Occipital lobe (tissue), 2 donors: Measurements from ENCODE around the gene KIF26B. TPM values are rescaled to one million over a fixed set of nuclear protein-coding genes. Genes with fewer than 3 reads are reported as not detected.

Experiments
- DNase-seq: peaks from one replicate; lab custom pipeline; 2025; lab: John Stamatoyannopoulos, UW
- total RNA-seq: library from RNA; depleted of rRNA; stranded (reverse); fragments of >200 nt; gene quantifications from one replicate; pipeline ENCODE4 v1.2.3, GENCODE V29; 2014

Gene KIF26B
- total RNA-seq, 1 donor from 2014 or later: 31.7 TPM

- DNase-seq: no peak
Measured at GRCh38 chr1:245678860-245679411, 524.2 kb downstream of the KIF26B start.

- DNase-seq: no peak
Measured at GRCh38 chr1:245679821-245680780, 525.3 kb downstream of the KIF26B start.

DNA sequence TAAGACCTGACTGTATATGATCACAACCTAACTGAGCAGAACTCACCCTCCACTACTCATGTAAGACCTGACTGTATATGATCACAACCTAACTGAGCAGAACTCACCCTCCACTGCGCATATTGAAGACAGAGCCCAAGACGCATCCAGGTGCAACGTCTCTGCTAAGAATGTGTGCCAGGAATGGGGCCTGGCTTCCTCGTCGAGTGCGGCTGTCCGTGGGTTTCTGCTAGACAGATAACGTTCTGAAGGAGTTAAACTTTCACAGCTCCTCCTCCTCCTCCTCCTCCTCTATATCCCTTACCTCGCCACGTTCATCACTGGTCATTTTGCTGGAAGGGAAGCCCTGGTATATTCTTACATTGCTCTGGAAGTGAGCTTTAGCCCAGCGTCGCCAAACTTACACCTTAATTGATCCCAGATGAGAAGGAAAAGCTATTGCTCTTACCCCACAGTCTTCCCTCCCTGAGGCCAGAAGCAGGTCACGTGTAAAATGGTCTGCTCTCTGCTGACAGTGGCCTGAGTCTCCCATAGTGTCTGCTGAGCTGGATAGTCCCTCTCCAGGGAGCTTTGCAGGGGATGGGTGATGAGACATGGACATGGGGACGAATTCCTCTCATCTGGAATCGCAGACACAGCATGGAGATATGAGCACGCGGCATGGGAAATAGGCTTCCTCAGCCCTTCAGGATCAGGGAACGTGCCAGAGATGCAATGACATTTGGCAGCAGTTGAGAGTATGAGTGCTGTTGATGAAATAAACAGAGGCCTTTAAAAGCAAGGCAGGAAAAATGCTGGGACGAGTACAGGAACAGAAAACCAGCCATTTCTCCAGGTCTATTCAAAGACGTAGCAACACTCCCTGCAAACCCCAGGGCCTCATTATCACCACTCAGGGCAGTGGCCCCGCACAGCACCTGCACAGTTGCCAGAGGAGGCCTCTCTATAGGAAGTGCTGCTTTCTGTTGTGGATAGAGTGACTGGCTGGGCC, 528.1 kb downstream of the KIF26B start:
- no peak for DNase-seq

DNA sequence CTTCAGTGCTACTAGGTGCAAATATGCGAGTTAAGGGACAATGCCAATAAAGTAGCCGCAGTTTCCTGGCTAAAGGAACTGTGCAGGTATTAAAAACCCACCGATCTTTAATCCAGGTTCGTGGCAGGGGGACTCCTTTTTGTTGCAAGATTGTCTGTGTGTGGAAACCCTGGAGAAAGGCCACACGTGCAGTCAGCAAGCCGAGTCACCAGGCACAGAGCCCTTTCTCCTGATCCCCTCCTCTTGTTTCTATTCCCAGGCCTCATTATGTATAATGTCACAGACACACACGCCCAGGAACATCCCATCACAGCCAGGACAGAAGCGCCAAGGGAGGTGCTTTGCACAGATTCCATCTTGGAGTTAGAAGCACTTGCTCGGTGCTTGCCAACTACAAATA, 528.9 kb downstream of the KIF26B start:
- DNase-seq: no peak

- DNase-seq: no peak
Measured at GRCh38 chr1:245684166-245684565, 529.4 kb downstream of the KIF26B start.

DNA sequence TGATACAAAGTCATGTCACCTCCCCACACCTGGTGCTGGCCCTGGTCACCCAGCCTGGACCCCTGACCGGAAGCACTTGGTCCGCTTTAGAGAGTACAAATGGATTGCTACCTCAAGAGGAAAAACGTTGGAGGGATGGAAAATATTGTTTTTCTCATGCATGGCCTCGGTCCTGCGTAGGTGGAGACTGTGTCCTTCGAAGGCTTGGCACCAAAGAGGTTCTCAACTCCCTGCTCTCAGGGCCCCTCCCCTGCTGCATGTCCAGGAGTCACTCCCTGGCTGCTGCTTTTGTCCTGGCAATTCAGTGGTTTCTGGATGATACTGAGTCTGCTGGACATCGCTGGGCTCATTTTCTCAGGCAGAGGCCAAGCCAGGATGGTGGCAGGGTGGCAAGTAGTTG, 529.8 kb downstream of the KIF26B start:
- DNase-seq: no peak

DNA sequence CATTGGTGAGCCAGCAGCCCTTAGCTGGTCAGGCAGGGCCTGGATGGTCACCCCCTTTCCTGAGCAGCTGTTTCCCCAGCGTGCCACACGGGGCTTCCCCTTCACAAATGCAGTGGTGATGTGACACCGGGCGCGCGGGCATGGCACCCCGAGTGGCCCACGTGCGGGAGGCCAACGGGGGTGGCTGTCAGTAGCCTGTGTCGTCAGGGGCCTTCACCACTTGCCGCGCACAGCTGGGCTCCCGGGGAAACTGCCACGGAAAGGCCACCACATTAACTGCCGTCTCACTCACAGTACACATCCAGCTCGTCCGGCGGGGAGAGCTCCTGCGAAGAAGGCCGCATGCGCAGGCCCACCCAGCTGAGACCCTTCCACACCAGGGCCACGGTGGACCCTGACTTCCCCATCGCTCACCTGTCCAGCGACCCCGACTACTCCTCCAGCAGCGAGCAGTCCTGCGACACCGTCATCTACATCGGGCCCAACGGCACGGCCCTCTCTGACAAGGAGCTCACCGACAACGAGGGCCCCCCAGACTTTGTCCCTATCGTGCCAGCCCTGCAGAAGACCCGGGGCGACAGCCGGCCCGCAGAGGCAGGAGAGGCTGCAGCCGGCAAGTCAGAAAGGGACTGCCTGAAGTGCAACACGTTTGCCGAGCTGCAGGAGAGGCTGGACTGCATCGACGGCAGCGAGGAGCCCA, 530.5 kb downstream of the KIF26B start:
- DNase-seq: no peak

DNA sequence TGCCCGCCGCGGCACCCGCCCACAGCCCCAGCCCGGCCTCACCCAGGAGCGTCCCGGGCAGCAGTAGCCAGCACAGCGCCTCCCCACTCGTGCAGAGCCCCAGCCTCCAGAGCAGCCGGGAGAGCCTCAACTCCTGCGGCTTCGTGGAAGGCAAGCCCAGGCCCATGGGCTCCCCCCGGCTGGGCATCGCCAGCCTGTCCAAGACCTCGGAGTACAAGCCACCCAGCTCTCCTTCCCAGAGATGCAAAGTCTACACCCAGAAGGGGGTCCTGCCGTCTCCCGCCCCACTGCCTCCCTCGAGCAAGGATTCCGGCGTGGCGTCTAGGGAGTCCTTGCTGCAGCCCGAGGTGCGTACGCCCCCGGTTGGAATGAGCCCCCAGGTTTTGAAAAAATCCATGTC, 531.2 kb downstream of the KIF26B start:
- DNase-seq: no peak

DNA sequence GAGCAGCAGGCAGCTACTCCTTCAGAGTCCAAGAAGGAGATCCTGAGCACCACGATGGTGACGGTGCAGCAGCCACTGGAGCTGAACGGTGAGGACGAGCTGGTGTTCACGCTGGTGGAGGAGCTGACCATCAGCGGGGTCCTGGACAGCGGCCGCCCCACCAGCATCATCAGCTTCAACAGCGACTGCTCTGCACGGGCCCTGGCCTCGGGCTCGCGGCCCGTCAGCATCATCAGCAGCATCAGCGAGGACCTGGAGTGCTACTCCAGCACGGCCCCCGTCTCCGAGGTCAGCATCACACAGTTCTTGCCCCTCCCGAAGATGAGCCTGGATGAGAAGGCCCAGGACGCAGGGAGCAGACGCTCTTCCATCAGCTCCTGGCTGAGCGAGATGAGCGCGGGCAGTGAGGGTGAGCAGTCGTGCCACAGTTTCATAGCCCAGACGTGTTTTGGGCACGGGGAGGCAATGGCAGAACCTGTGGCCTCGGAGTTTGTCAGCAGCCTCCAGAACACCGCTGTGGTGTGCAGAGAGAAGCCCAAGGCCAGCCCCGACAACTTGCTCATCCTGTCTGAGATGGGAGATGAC, 531.8 kb downstream of the KIF26B start:
- no peak for DNase-seq

- DNase-seq: no peak
Measured at GRCh38 chr1:245687152-245687635, 532.4 kb downstream of the KIF26B start.

DNA sequence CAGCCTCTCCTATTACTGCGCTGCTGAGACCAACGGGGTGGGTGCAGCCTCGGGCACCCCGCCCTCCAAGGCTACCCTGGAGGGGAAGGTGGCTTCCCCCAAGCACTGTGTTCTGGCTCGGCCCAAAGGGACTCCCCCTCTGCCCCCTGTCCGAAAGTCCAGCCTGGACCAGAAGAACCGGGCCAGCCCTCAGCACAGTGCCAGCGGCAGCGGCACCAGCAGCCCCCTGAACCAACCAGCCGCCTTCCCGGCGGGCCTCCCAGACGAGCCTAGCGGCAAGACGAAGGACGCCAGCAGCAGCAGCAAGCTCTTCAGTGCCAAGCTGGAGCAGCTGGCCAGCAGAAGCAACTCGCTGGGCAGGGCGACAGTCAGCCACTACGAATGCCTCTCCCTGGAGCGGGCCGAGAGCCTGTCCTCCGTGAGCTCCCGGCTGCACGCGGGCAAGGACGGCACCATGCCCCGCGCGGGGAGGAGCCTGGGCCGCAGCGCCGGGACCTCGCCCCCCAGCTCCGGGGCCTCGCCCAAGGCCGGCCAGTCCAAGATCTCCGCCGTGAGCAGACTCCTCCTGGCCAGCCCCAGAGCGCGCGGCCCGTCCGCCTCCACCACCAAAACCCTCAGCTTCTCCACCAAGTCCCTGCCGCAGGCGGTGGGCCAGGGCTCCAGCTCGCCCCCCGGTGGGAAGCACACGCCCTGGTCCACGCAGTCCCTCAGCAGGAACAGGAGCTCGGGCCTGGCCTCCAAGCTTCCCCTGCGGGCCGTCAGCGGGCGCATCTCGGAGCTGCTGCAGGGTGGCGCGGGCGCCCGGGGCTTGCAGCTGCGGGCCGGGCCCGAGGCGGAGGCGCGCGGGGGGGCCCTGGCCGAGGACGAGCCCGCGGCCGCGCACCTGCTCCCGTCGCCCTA, 533.1 kb downstream of the KIF26B start:
- DNase-seq: no peak

DNA sequence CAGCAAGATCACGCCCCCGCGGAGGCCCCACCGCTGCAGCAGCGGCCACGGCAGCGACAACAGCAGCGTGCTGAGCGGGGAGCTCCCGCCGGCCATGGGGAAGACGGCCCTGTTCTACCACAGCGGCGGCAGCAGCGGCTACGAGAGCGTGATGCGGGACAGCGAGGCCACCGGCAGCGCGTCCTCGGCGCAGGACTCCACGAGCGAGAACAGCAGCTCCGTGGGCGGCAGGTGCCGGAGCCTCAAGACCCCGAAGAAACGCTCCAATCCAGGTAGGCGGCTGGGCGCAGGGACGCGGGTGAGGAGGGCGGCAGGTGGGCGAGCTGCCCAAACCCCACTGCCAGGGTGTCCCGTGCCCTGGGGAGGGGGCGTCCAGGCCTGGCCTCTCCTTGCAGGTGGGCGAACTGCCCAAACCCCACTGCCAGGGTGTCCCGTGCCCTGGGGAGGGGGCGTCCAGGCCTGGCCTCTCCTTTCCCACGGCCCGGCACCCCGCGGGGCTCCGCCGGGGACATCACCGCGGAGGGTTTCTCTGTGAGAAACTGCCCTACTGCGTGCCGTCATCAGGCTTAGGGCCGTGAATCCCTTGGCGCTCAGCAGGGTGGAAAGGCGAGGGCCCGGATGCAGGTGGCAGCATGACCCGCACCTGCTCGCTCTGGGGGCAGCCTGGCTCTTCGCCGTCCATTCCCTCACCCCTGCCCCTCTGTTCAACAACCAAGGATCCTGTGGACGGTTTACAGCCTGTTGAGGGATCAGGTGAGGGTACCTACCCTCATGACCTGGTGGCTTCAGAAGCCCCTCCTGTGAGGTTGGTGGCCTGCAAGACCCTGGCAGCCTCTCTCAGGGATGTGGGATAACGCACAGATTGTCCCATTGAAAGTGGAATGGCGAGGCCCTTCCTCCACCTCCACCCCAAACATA, 534.0 kb downstream of the KIF26B start:
- no peak for DNase-seq

DNA sequence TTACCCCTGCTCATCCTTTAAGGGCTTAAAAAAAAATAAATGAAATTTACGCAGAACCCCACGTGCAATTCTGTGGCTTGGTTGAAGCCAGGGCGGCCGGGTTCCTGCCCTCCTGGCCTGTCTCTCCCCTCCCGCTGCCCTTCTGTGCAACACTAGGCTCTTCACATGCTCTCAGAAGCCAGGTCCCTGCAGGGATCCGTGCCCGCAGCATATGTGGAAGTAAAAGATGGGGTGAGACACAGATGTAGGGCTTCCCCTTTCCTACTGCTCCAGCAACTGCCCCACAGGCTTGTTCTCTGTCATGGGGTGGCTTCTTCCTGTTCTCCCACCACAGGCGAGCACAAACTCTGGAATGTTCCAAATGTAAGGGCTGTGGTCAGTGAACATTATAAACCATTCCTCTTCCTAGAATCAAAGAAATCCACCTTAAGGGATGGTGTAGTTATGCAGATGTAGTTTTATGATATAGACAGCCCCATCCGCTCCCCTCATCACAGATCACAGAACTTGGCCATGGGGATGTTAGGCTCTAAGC, 535.4 kb downstream of the KIF26B start:
- no peak for DNase-seq

DNA sequence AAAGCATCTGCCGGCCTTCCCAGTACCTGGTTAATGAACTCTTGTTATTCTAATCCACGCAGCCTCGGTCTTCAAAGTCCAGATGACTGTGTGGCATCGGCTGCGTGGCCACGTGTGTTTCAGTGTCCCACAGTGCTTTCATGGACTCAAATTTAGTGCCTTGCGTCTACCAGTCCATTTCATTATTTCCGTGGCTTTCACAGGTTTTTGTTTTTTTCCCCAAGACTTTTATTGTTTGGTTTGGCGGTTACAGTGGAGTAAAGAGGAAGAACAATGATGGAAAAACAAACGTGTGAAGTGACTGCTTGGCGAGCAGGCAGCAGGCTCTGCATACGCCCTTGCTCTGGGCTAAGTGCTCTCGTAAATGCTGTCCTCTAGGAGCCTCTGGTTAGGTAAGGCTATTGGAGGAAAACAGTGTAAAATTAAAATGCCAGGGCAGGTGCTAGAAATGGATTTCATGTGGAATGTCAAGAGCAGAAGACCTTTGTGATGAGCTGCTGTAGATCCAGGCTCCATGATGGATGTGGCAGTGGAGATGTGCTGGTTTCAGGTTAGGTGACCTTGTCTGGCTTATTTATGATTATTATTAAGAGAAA, 536.3 kb downstream of the KIF26B start:
- no peak for DNase-seq

- no peak for DNase-seq
Measured at GRCh38 chr1:245691897-245692296, 537.1 kb downstream of the KIF26B start.

GRCh38 chr1:245692318-245692717, 537.5 kb downstream of the KIF26B start:
- DNase-seq: no peak

DNA sequence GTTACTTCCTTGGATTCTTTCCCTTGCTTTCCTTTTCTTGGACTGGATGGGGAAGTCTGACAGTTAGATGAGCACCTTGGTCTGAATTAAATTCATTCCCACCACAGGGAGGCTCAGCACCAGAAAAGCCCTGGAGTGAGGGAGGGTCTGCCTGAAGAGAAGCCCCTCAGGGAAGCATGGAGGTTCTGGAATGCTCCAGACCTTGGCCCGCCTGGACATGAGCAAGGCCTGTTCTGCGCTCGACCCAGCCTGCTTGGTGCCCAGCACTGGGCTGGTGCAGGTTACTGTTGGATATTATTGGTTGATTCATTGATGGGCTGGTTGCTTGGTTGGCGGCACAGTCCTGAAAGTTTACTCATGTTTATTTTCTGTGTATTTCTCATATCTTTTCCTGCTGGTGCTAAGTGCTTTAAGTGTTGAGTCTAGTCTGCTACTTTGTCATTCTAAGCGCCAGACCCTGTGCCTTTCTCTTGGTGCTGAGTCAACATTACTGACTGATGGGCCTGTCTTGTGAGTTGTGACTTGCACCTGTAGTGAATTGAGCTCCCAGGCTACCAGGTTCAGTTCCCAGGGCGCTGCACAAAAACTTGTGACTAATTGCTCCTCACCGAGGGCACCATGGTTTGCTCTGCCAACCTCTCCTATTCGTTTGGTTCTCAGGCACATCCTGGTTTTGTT, 538.5 kb downstream of the KIF26B start:
- DNase-seq: no peak
